Liver (tissue), 9 donors: Measurements from ENCODE around the gene ADAMTS6. TPM values are rescaled to one million over a fixed set of nuclear protein-coding genes. Genes with fewer than 3 reads are reported as not detected.

Source experiments
- DNase-seq: peaks from one replicate; pipeline ENCODE4 v3.0.0-alpha.2; 2017; ENCODE audit warnings: low spot score
- H3K27ac ChIP-seq, 2 donors: one replicate each; pipeline ENCODE4 v1.7.0; 2013; ENCODE audit warnings: inconsistent platforms in 2 of 2, low read length in 2 of 2, control low read depth in 1 of 2, low read depth in 1 of 2, mild to moderate bottlenecking in 1 of 2
- H3K27me3 ChIP-seq, 4 donors: one replicate each; pipeline versions ENCODE4 v1.6.1 to v1.7.0; 2013; ENCODE audit warnings: low read length in 3 of 4, inconsistent platforms in 1 of 4, mild to moderate bottlenecking in 1 of 4, moderate library complexity in 1 of 4; ENCODE audit not compliant: control insufficient read depth in 4 of 4, insufficient read depth in 4 of 4
- H3K36me3 ChIP-seq, 4 donors: one replicate each; pipeline versions ENCODE4 v1.6.1 to v1.7.0; 2013; ENCODE audit warnings: low read length in 3 of 4, mild to moderate bottlenecking in 3 of 4, low read depth in 1 of 4, moderate library complexity in 1 of 4; ENCODE audit not compliant: control insufficient read depth in 4 of 4, insufficient read depth in 3 of 4
- H3K4me1 ChIP-seq, 4 donors: one replicate each; pipeline versions ENCODE4 v1.6.1 to v1.7.0; 2013; ENCODE audit warnings: low read length in 3 of 4, mild to moderate bottlenecking in 3 of 4, moderate library complexity in 1 of 4; ENCODE audit not compliant: control insufficient read depth in 4 of 4, insufficient read depth in 4 of 4
- H3K4me3 ChIP-seq, 3 donors: one replicate each; pipeline versions ENCODE4 v1.6.1 to v1.7.0; 2013; ENCODE audit warnings: low read length in 3 of 3, control low read depth in 1 of 3, low read depth in 1 of 3, mild to moderate bottlenecking in 1 of 3
- H3K9ac ChIP-seq, 2 donors: one replicate each; pipeline ENCODE4 v1.7.0; 2013; ENCODE audit warnings: low read length in 2 of 2, mild to moderate bottlenecking in 2 of 2, moderate library complexity in 2 of 2, control low read depth in 1 of 2, low read depth in 1 of 2
- H3K9me3 ChIP-seq, 4 donors: one replicate each; pipeline versions ENCODE4 v1.6.1 to v1.7.0; 2013; ENCODE audit warnings: low read length in 3 of 4; ENCODE audit not compliant: control insufficient read depth in 4 of 4
- FOXA2 ChIP-seq: IDR thresholded peaks from 2 replicates; pipeline ENCODE4 v1.6.1; 2016; ENCODE audit warnings: antibody characterized with exemption
- GABPA ChIP-seq, 2 donors: IDR thresholded peaks in 1 of 2; conservative IDR thresholded peaks in 1 of 2; 2 replicates each; pipeline ENCODE4 v1.6.1; 2016; ENCODE audit warnings: antibody characterized with exemption in 2 of 2, mild to moderate bottlenecking in 1 of 2, moderate library complexity in 1 of 2
- HNF4G ChIP-seq: IDR thresholded peaks from 2 replicates; pipeline ENCODE4 v1.6.1; 2016; ENCODE audit warnings: antibody characterized with exemption
- JUND ChIP-seq, 2 donors: IDR thresholded peaks; 2 replicates each; pipeline ENCODE4 v1.6.1; 2016; ENCODE audit warnings: antibody characterized with exemption in 2 of 2
- NR2F2 ChIP-seq: IDR thresholded peaks from 2 replicates; pipeline ENCODE4 v1.6.1; 2016; ENCODE audit warnings: antibody characterized with exemption
- RXRA ChIP-seq, 2 donors: IDR thresholded peaks; 2 replicates each; pipeline ENCODE4 v1.6.1; 2017 to 2018; ENCODE audit warnings: antibody characterized with exemption in 2 of 2, mild to moderate bottlenecking in 1 of 2
- SP1 ChIP-seq: IDR thresholded peaks from 2 replicates; pipeline ENCODE4 v1.6.1; 2018; ENCODE audit warnings: antibody characterized with exemption, mild to moderate bottlenecking
- YY1 ChIP-seq: IDR thresholded peaks from 2 replicates; pipeline ENCODE4 v1.6.1; 2016; ENCODE audit warnings: antibody characterized with exemption, mild to moderate bottlenecking
- whole genome bisulfite sequencing: extraction: QIAGEN DNeasy Blood & Tissue Kit; methylation state at CpG from one replicate; pipeline ENCODE4 v1.1.7; 2013; 5-methylcytosine and 5-hydroxymethylcytosine counted together
- polyA plus RNA-seq, 2 donors: library from polyadenylated mRNA; stranded (reverse) in 1 of 2; unstranded in 1 of 2; fragments of 200-250 nt in 1 of 2; fragments of >200 nt in 1 of 2; fragmentation: Nextera tagmentation in 1 of 2; extraction: Ambion mirVana in 1 of 2; gene quantifications; one replicate each; pipeline versions ENCODE4 v1.2.1 to v1.2.3, GENCODE V29; 2013 to 2015
- total RNA-seq, 2 donors: library from RNA; depleted of rRNA; stranded (reverse); fragments of >200 nt; gene quantifications; one replicate each; pipeline ENCODE4 v1.2.3, GENCODE V29; 2014
- TF ChIP-seq, protein P1 (sequence below): IDR thresholded peaks from 2 replicates; pipeline ENCODE4 v1.6.1; 2016; ENCODE audit warnings: antibody characterized with exemption
- TF ChIP-seq, protein P2 (sequence below): IDR thresholded peaks from 2 replicates; pipeline ENCODE4 v1.6.1; 2016; ENCODE audit warnings: antibody characterized with exemption
- TF ChIP-seq, protein P3 (sequence below): IDR thresholded peaks from 2 replicates; pipeline ENCODE4 v1.6.1; 2016; ENCODE audit warnings: antibody characterized with exemption
- donor health status: healthy.
- donor health status: healthy.
- donor health status: healthy.
- donor health status: healthy.
- donor health status: healthy.

ADAMTS6 gene
- total and polyA plus RNA-seq, 4 donors, result 0.06 to 2.0 (median 0.59) TPM

DNA sequence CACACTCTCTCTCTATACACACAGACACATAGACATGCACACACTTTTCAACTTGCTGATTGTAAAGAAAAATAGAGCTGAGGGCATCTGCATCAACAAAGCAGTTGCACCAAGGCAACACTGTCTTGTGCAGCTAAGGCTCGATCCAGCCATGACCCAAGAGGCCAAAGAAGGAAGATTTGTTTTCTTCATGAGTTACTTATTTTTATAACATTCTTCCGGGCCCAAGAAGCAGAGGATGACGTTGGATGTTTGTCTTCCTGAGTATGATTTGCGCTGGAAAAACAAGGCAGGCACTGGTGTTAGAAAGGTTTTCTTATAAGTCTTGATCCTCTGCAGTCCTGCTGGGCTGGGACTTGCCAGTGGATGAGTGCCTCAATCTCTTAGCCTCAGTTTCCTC lies 344.1 kb downstream of the ADAMTS6 start (continued):
- no peak for TF ChIP-seq JUND (IDR thresholded peaks at IDR 0.05)

DNA sequence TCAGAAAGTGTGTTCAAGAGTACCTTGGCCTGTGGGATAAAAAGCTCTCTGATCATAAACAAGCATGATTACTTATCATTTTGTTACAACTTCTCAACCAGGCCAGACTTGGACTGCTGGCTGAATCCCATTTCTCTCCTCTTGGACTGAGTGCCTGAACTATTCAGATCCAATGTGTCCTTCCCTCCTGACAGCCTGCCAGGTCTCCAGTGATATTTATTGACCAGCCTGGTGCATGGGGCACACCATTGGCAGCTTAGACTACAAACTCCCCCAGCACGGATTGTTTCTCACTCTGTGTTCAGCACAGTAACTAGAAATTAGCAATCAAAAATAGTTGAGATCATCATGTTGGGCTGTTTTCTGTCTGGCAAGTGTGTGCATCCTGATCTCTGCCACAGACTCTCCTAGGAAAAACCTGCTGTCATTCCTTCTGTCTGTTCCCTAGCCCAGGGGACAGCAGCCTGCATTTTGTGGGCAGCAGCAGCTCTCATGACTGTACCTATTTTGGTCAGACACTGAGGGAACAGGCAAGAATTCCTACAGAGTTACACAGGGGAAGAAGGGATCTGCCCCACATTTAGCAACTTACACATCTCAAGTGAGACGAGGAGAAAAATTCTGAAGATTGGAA lies 348.1 kb downstream of the ADAMTS6 start:
- Histone ChIP-seq H3K4me3 (no peak overlapping the region), H3K36me3 (no peaks in the 10 kb centered on the region), H3K9me3 (no peaks in the 10 kb centered on the region), H3K27ac (no peak overlapping the region), H3K27me3 (no peaks in the 10 kb centered on the region), H3K4me1 (no peaks in the 10 kb centered on the region), H3K9ac (no peak overlapping the region)
- 72% methylated on average over 2 of the region's 2 CpGs for WGBS
- TF ChIP-seq YY1 (no peak), GABPA (IDR thresholded peaks at IDR 0.05 in 1 of 2, conservative IDR thresholded peaks at IDR 0.05 in 1 of 2) (no peak), SP1 (no peak), HNF4G (no peak), FOXA2 (no peak), NR2F2 (no peak), RXRA (IDR thresholded peaks at IDR 0.05) (no peak)
- TF ChIP-seq, protein P1, sequence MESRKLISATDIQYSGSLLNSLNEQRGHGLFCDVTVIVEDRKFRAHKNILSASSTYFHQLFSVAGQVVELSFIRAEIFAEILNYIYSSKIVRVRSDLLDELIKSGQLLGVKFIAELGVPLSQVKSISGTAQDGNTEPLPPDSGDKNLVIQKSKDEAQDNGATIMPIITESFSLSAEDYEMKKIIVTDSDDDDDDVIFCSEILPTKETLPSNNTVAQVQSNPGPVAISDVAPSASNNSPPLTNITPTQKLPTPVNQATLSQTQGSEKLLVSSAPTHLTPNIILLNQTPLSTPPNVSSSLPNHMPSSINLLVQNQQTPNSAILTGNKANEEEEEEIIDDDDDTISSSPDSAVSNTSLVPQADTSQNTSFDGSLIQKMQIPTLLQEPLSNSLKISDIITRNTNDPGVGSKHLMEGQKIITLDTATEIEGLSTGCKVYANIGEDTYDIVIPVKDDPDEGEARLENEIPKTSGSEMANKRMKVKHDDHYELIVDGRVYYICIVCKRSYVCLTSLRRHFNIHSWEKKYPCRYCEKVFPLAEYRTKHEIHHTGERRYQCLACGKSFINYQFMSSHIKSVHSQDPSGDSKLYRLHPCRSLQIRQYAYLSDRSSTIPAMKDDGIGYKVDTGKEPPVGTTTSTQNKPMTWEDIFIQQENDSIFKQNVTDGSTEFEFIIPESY, result no peak
- TF ChIP-seq, protein P2, sequence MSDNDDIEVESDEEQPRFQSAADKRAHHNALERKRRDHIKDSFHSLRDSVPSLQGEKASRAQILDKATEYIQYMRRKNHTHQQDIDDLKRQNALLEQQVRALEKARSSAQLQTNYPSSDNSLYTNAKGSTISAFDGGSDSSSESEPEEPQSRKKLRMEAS, result no peak
- DNase-seq, result no peak

DNA sequence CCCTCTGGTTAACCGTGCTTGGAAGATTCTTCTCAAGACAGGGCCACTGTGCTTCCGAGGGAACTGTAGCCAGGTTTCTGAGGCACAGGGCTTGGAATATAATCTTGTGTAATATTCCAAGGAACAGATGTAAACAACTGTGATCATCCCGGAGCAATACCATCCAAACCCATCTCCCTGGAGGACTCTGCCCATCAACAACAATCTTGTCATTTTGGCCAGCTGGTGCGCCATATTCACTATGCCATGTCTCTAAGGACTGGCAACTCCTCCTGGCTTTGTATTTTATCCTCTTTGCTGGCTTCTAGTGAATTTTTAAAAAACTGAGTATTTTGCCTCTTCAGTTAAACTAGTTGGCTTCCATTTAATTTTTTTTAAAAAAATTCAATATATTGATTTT lies 349.3 kb downstream of the ADAMTS6 start:
- WGBS, result 97% methylated on average over 4 of the region's 4 CpGs
- TF ChIP-seq, protein P2, result no peak
- TF ChIP-seq YY1, result no peak

DNA sequence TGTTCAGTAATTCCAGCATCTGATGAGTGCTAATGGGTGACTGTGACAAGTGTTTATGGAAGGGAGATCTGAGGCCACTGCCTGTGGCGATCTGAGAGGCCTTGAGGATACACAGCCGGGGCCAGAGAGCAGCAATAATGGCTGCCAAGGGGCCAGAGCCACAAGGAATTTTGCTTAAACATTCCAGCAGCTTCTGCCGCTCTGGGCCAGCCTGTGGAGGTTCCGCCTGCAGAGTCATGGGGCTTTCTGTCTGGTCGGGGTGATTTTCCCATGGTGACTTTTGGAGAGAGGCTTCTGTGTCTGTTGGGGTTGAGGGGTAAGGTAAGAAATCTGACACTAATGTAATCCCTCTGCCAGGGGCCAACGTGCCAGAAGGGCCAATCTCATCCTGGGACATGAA lies 353.5 kb downstream of the ADAMTS6 start:
- no peaks in the 10 kb centered on the region for H3K36me3 ChIP-seq
- no peaks in the 10 kb centered on the region for H3K27me3 ChIP-seq
- TF ChIP-seq, protein P3, sequence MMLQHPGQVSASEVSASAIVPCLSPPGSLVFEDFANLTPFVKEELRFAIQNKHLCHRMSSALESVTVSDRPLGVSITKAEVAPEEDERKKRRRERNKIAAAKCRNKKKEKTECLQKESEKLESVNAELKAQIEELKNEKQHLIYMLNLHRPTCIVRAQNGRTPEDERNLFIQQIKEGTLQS, result no peak
- WGBS, result 81% methylated on average over 6 of the region's 6 CpGs
- H3K4me1 ChIP-seq, result no peaks in the 10 kb centered on the region
- H3K9me3 ChIP-seq, result no peaks in the 10 kb centered on the region
- no peak for DNase-seq
- H3K4me3 ChIP-seq, result no peak overlapping the region
- no peak overlapping the region for H3K27ac ChIP-seq
- H3K9ac ChIP-seq, result no peak overlapping the region

More for the DNA sequence above, 349.3 kb downstream of the ADAMTS6 start:
- no peaks in the 10 kb centered on the region for H3K36me3 ChIP-seq
- DNase-seq, result no peak
- no peaks in the 10 kb centered on the region for H3K4me1 ChIP-seq
- no peak overlapping the region for H3K27ac ChIP-seq
- no peaks in the 10 kb centered on the region for H3K9me3 ChIP-seq
- H3K9ac ChIP-seq, result no peak overlapping the region
- H3K4me3 ChIP-seq, result no peak overlapping the region
- no peaks in the 10 kb centered on the region for H3K27me3 ChIP-seq
